WTC11 (cell line): ENCODE data around the gene CBX7.

ENCODE experiments used
- CTCF ChIP-seq: fragments of 200-600 bp; IDR thresholded peaks from 2 replicates; pipeline ENCODE4 v1.8.0; 2022; ENCODE audit warnings: antibody characterized with exemption
- ESRRA ChIP-seq: sonication (generic); formaldehyde crosslinking; IDR thresholded peaks from 2 replicates; pipeline ENCODE4 v1.8.1; 2022; ENCODE audit warnings: mild to moderate bottlenecking, missing genetic modification reagents, borderline replicate concordance
- HMGA2 ChIP-seq: fragments of 250-450 bp; sonication (Bioruptor Pico); IDR thresholded peaks from 2 replicates; pipeline ENCODE4 v1.4.0; 2021; ENCODE audit warnings: mild to moderate bottlenecking, moderate library complexity

GRCh38 chr22:39148727-39149535 lies 3.5 kb downstream of the CBX7 start:
- no peak for TF ChIP-seq ESRRA (CRISPR knock-in tag)
- TF ChIP-seq CTCF: no peak
- TF ChIP-seq HMGA2 (CRISPR knock-in tag): no peak
